H1 (cell line): ENCODE data around the gene CCDC191. TPM values are rescaled to one million over a fixed set of nuclear protein-coding genes. Genes with fewer than 3 reads are reported as not detected.

Experiments
- CTCF ChIA-PET: fragments of 300-600 bp; sonication (Branson Sonifier 250); formaldehyde crosslinking; loops from one replicate; lab custom pipeline; 2021; ENCODE audit not compliant: partially characterized antibody; lab: Charles Lee
- POLR2A ChIA-PET: fragments of 300-600 bp; sonication (Branson Sonifier 250); formaldehyde crosslinking; loops from one replicate; lab custom pipeline; 2021; ENCODE audit warnings: inconsistent platforms; ENCODE audit not compliant: partially characterized antibody; lab: Charles Lee
- DNase-seq, 2 experiments: peaks; one replicate each; pipeline versions ENCODE4 v3.0.0 to v3.0.0-alpha.2; 2010 to 2022; ENCODE audit warnings: low spot score in 2 of 2, low read depth in 1 of 2, mixed read lengths in 1 of 2
- FAIRE-seq: peaks from 2 replicates; lab custom pipeline; 2011; peaks lifted over from hg19 to GRCh38; lab: Jason Lieb, UNC
- H2AFZ ChIP-seq: 2 replicates; pipeline ENCODE4 v1.8.1; 2012; ENCODE audit warnings: low read length, inconsistent platforms
- H2AK5ac ChIP-seq: 2 replicates; pipeline ENCODE4 v1.6.1; 2013; ENCODE audit warnings: low read depth, low read length
- H2BK120ac ChIP-seq: replicated peaks from 2 replicates; pipeline ENCODE3; 2013; ENCODE audit warnings: low read depth, low read length, inconsistent platforms
- H2BK12ac ChIP-seq: 2 replicates; pipeline ENCODE4 v1.6.1; 2013; ENCODE audit warnings: low read depth, low read length
- H2BK15ac ChIP-seq: 2 replicates; pipeline ENCODE4 v1.6.1; 2013; ENCODE audit warnings: low read length
- H2BK20ac ChIP-seq: 2 replicates; pipeline ENCODE4 v1.6.1; 2013; ENCODE audit warnings: low read length
- H2BK5ac ChIP-seq: 2 replicates; pipeline ENCODE4 v1.6.1; 2013; ENCODE audit warnings: low read depth, low read length
- H3K14ac ChIP-seq: 2 replicates; pipeline ENCODE4 v1.6.1; 2013; ENCODE audit warnings: inconsistent platforms; ENCODE audit not compliant: insufficient read length
- H3K18ac ChIP-seq: 2 replicates; pipeline ENCODE4 v1.6.1; 2013; ENCODE audit warnings: low read length; ENCODE audit errors: extremely low read depth
- H3K23ac ChIP-seq: 2 replicates; pipeline ENCODE4 v1.6.1; 2013; ENCODE audit warnings: inconsistent platforms; ENCODE audit not compliant: insufficient read length
- H3K23me2 ChIP-seq: 2 replicates; pipeline ENCODE4 v1.6.1; 2013; ENCODE audit warnings: low read depth, low read length
- H3K27ac ChIP-seq: 2 replicates; pipeline ENCODE4 v1.6.1; 2011; ENCODE audit warnings: low read depth, low read length, inconsistent platforms
- H3K27me3 ChIP-seq, 4 experiments: replicated peaks in 1 of 4; 1 replicate in 1 of 4; 2 replicates in 3 of 4; pipeline versions ENCODE4 v1.6.1 to v1.8.1; 2011 to 2013; ENCODE audit warnings: low read length in 3 of 4, mild to moderate bottlenecking in 3 of 4, inconsistent platforms in 2 of 4, mixed read lengths in 2 of 4, moderate library complexity in 1 of 4; ENCODE audit not compliant: control insufficient read depth in 3 of 4, insufficient read depth in 3 of 4; ENCODE audit errors: extremely low read depth in 1 of 4
- H3K36me3 ChIP-seq, 4 experiments: 2 replicates each; pipeline versions ENCODE4 v1.6.1 to v1.8.1; 2011 to 2013; ENCODE audit warnings: mild to moderate bottlenecking in 4 of 4, low read length in 3 of 4, moderate library complexity in 2 of 4, control low read depth in 1 of 4, inconsistent platforms in 1 of 4; ENCODE audit not compliant: insufficient read depth in 4 of 4, control insufficient read depth in 2 of 4
- H3K4ac ChIP-seq: replicated peaks from 2 replicates; pipeline ENCODE3; 2013; ENCODE audit warnings: low read length, low read depth, mixed read lengths, inconsistent platforms; ENCODE audit not compliant: insufficient read length
- H3K4me1 ChIP-seq, 4 experiments: replicated peaks in 1 of 4; 1 replicate in 1 of 4; 2 replicates in 3 of 4; pipeline versions ENCODE4 v1.6.1 to v1.8.1; 2011 to 2013; ENCODE audit warnings: low read length in 3 of 4, inconsistent platforms in 2 of 4, mixed read lengths in 1 of 4; ENCODE audit not compliant: insufficient read depth in 4 of 4, control insufficient read depth in 3 of 4
- H3K4me2 ChIP-seq, 2 experiments: 2 replicates each; pipeline versions ENCODE4 v1.6.1 to v1.8.1; 2011 to 2013; ENCODE audit warnings: low read depth in 2 of 2, low read length in 2 of 2, control low read depth in 1 of 2, inconsistent platforms in 1 of 2, mild to moderate bottlenecking in 1 of 2; ENCODE audit not compliant: insufficient read depth in 1 of 2
- H3K4me3 ChIP-seq, 4 experiments: fragments of 200-600, 300-600 bp in 1 of 4; sonication (generic), shearing (Covaris generic), sonication (Bioruptor Twin) in 1 of 4; 2 replicates each; pipeline versions ENCODE4 v1.5.1 to v1.8.1; 2011 to 2016; ENCODE audit warnings: low read length in 4 of 4, low read depth in 3 of 4, control low read depth in 2 of 4, inconsistent platforms in 2 of 4, mild to moderate bottlenecking in 2 of 4, mixed read lengths in 1 of 4, moderate library complexity in 1 of 4; ENCODE audit not compliant: insufficient read depth in 2 of 4; ENCODE audit errors: extremely low read depth in 1 of 4
- H3K56ac ChIP-seq: replicated peaks from 2 replicates; pipeline ENCODE3; 2013; ENCODE audit warnings: low read depth, mild to moderate bottlenecking, mixed read lengths, low read length, inconsistent platforms; ENCODE audit not compliant: insufficient read length
- H3K79me1 ChIP-seq: 2 replicates; pipeline ENCODE4 v1.6.1; 2013; ENCODE audit warnings: low read depth, low read length, control low read depth
- H3K79me2 ChIP-seq, 2 experiments: 2 replicates each; pipeline versions ENCODE4 v1.6.1 to v1.8.1; 2012 to 2013; ENCODE audit warnings: low read length in 2 of 2, mild to moderate bottlenecking in 2 of 2, inconsistent platforms in 1 of 2; ENCODE audit not compliant: insufficient read depth in 2 of 2, control insufficient read depth in 1 of 2
- H3K9ac ChIP-seq, 4 experiments: replicated peaks in 1 of 4; 1 replicate in 1 of 4; 2 replicates in 3 of 4; pipeline versions ENCODE4 v1.6.1 to v1.8.1; 2011 to 2013; ENCODE audit warnings: low read depth in 3 of 4, low read length in 3 of 4, control low read depth in 2 of 4, mild to moderate bottlenecking in 2 of 4, moderate library complexity in 2 of 4, inconsistent platforms in 1 of 4; ENCODE audit errors: extremely low read depth in 1 of 4
- H3K9me3 ChIP-seq, 2 experiments: 2 replicates each; pipeline versions ENCODE4 v1.6.1 to v1.8.1; 2012 to 2013; ENCODE audit warnings: mild to moderate bottlenecking in 2 of 2, moderate library complexity in 2 of 2, control low read depth in 1 of 2, inconsistent platforms in 1 of 2, low read depth in 1 of 2, low read length in 1 of 2, mixed read lengths in 1 of 2; ENCODE audit not compliant: insufficient read depth in 2 of 2
- H4K20me1 ChIP-seq, 2 experiments: replicated peaks in 1 of 2; 2 replicates each; pipeline versions ENCODE3 to v1.8.1; 2011 to 2013; ENCODE audit warnings: inconsistent platforms in 2 of 2, low read length in 2 of 2, mild to moderate bottlenecking in 1 of 2; ENCODE audit not compliant: insufficient read depth in 2 of 2, control insufficient read depth in 1 of 2
- H4K5ac ChIP-seq: 2 replicates; pipeline ENCODE4 v1.6.1; 2013; ENCODE audit warnings: low read length, low read depth, mixed read lengths, inconsistent platforms; ENCODE audit not compliant: insufficient read length
- H4K8ac ChIP-seq: 2 replicates; pipeline ENCODE4 v1.8.0; 2013; ENCODE audit warnings: mild to moderate bottlenecking, moderate library complexity, low read length, inconsistent platforms; ENCODE audit not compliant: insufficient read depth; ENCODE audit errors: extremely low read depth
- H4K91ac ChIP-seq: replicated peaks from 2 replicates; pipeline ENCODE3; 2013; ENCODE audit warnings: low read length, mixed read lengths, inconsistent platforms; ENCODE audit not compliant: insufficient read length
- RAD21 ChIP-seq, 2 experiments: IDR thresholded peaks in 1 of 2; conservative IDR thresholded peaks in 1 of 2; 2 replicates each; pipeline ENCODE4 v1.6.1; 2011; ENCODE audit warnings: low read depth in 2 of 2, low read length in 2 of 2, improper control_type of control experiment in 1 of 2, inconsistent platforms in 1 of 2, mild to moderate bottlenecking in 1 of 2, moderate library complexity in 1 of 2
- TBP ChIP-seq: IDR thresholded peaks from 2 replicates; pipeline ENCODE4 v1.6.1; 2011; ENCODE audit warnings: low read depth, low read length, improper control_type of control experiment
- polyA plus RNA-seq, 7 experiments: library from polyadenylated mRNA; depleted of rRNA in 3 of 7; stranded (reverse) in 5 of 7; unstranded in 2 of 7; fragments of >200 nt in 5 of 7; fragments of 200-250 nt in 2 of 7; gene quantifications; 1 replicate in 5 of 7; 2 replicates in 1 of 7; 4 replicates in 1 of 7; pipeline versions ENCODE4 v1.2.1 to v1.2.3, GENCODE V29; 2011 to 2013; ENCODE audit warnings: missing spikeins in 2 of 7, mixed read lengths in 2 of 7
- total RNA-seq: library from RNA; stranded (reverse); fragmentation: NEBNext Ultra II Directional; extraction: Animal tissue kit (Norgen Biotek cat#: 25700); gene quantifications from 2 replicates; pipeline ENCODE4 v1.2.1, GENCODE V29; 2021

Gene CCDC191
- total and polyA plus RNA-seq, 2 of the 8 experiments (the other 6 are each of a cell fraction or from before 2014, with no cell fraction given), result 0.65 to 1.3 TPM

DNA sequence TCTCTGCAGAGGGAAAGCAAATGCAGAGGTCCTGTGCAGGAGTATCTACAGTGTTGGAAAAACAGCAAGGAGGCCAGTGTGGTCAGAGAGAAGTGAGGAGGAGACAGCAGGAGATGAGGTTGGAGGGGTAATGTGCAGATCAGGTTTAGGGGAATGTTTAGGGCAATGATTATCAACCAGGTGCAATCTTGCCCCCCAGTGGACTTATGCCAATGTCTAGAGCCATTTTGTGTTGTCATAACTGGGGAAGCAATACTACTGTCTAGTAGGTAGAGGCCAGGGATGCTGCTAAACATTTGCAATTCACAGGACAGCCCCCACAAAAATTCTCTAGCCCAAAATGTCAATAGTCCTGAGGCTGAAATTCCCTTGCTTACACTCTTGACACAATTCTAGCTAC, 13.1 kb downstream of the CCDC191 start:
- no peak overlapping the region for H3K4me3 ChIP-seq
- H3K4ac ChIP-seq, result no peak overlapping the region
- no peak overlapping the region for H4K91ac ChIP-seq
- no peak overlapping the region for H3K4me2 ChIP-seq
- no peak overlapping the region for H4K5ac ChIP-seq
- no peaks in the 10 kb centered on the region for H3K79me1 ChIP-seq
- no peaks in the 10 kb centered on the region for H3K79me2 ChIP-seq
- no peak overlapping the region for H2BK120ac ChIP-seq
- no peak overlapping the region for H3K56ac ChIP-seq
- H3K14ac ChIP-seq, result no peak overlapping the region
- no peak overlapping the region for H2BK5ac ChIP-seq
- no peaks in the 10 kb centered on the region for H3K9me3 ChIP-seq
- DNase-seq (no peak), FAIRE-seq (no peak)
- H3K4me1 ChIP-seq, result no peaks in the 10 kb centered on the region
- H2BK12ac ChIP-seq, result no peak overlapping the region
- no peak overlapping the region for H4K8ac ChIP-seq
- CTCF ChIA-PET, result no interaction called here
- no peak overlapping the region for H3K23ac ChIP-seq
- H2AK5ac ChIP-seq, result no peak overlapping the region
- H3K36me3 ChIP-seq, result no peaks in the 10 kb centered on the region
- no peak overlapping the region for H3K18ac ChIP-seq
- no peak overlapping the region for H2BK15ac ChIP-seq
- H3K23me2 ChIP-seq, result no peaks in the 10 kb centered on the region
- H2AFZ ChIP-seq, result no peak overlapping the region
- H3K9ac ChIP-seq, result no peak overlapping the region
- no peak overlapping the region for H2BK20ac ChIP-seq
- TF ChIP-seq RAD21 (IDR thresholded peaks at IDR 0.05 in 1 of 2, conservative IDR thresholded peaks at IDR 0.05 in 1 of 2; ENCODE audit: low read depth in 2 of 2, low read length in 2 of 2) (peak; percentile 3 to 9; a peak in 1 of 4 replicates), TBP (no peak)
- H3K27ac ChIP-seq, result no peak overlapping the region
- POLR2A ChIA-PET, result no interaction called here
- 0 out of 7 replicates have a peak, but pooled peaks cover 0 to 2% (median 0%) of the 10 kb centered on the region in 4 experiments for H3K27me3 ChIP-seq
- H4K20me1 ChIP-seq, result no peaks in the 10 kb centered on the region
